Measurements from ENCODE around the gene STIMATE.

DNA sequence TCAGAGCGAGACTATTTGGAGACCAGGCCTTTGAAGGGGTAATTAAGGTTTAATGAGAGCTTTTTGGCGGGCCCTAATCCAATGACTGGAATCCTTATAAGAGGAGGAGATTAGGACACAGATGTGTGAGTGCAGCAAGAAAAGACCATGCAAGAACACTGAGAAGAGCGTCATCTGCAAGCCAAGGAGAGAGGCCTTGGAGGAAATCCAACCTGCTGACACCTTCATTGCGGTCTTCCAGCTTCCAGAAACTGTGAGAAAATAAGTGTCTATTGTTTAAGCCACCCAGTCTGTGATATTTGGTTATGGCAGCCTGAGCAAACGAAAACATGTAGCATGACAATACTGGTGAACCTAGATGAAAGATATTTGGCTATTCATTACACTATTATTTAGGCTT is 39.5 kb downstream of the STIMATE start:
- no peak for TF ChIP-seq POLR2AphosphoS5 (IDR thresholded peaks at IDR 0.05)
- no peak for TF ChIP-seq POLR2A (IDR thresholded peaks at IDR 0.05)
